Gastroesophageal sphincter (tissue), 4 donors: ENCODE results near the gene CTSZ. TPM values are rescaled to one million over a fixed set of nuclear protein-coding genes. Genes with fewer than 3 reads are reported as not detected.

Experiments
- ATAC-seq: fragments of 150-250 bp; one replicate; pipeline ENCODE4 v1.9.1; 2016; ENCODE audit warnings: mild to moderate bottlenecking, moderate library complexity
- H3K27ac ChIP-seq, 4 donors: fragments of 200-600 bp; sonication (generic) in 3 of 4; 1 replicate in 3 of 4; 2 replicates in 1 of 4; pipeline ENCODE4 v1.5.1; 2016 to 2019
- H3K27me3 ChIP-seq: fragments of 200-600 bp; sonication (generic); one replicate; pipeline ENCODE4 v1.5.1; 2019
- H3K36me3 ChIP-seq, 2 donors: fragments of 200-600 bp; sonication (generic); one replicate each; pipeline ENCODE4 v1.5.1; 2019; ENCODE audit warnings: control low read depth in 1 of 2
- H3K4me1 ChIP-seq, 3 donors: fragments of 200-600 bp; sonication (generic); 1 replicate in 2 of 3; 2 replicates in 1 of 3; pipeline ENCODE4 v1.5.1; 2016 to 2019; ENCODE audit warnings: control low read depth in 2 of 3
- H3K4me3 ChIP-seq, 2 donors: fragments of 200-600 bp; sonication (generic); one replicate each; pipeline ENCODE4 v1.5.1; 2019; ENCODE audit warnings: mild to moderate bottlenecking in 1 of 2, moderate library complexity in 1 of 2
- H3K9me3 ChIP-seq, 3 donors: fragments of 200-600 bp; sonication (generic); one replicate each; pipeline ENCODE4 v1.5.1; 2017 to 2019; ENCODE audit warnings: control low read depth in 2 of 3
- CTCF ChIP-seq, 4 experiments: fragments of 200-600 bp in 2 of 4; fragments of 450-650 bp in 2 of 4; sonication (generic) in 1 of 4; IDR thresholded peaks; one replicate each; pipeline ENCODE4 v1.5.1; 2017 to 2019; ENCODE audit warnings: antibody characterized with exemption in 4 of 4, mild to moderate bottlenecking in 2 of 4, moderate library complexity in 2 of 4
- EP300 ChIP-seq: sonication (generic); formaldehyde crosslinking; IDR thresholded peaks from one replicate; pipeline ENCODE4 v1.6.1; 2017; ENCODE audit warnings: antibody characterized with exemption, mild to moderate bottlenecking
- POLR2A ChIP-seq, 2 donors: fragments of 450-650 bp; IDR thresholded peaks; one replicate each; pipeline ENCODE4 v1.6.1; 2017; ENCODE audit warnings: antibody characterized with exemption in 2 of 2, mild to moderate bottlenecking in 2 of 2, moderate library complexity in 1 of 2
- POLR2AphosphoS5 ChIP-seq: sonication (generic); formaldehyde crosslinking; IDR thresholded peaks from one replicate; pipeline ENCODE4 v1.6.1; 2017; ENCODE audit warnings: antibody characterized with exemption
- WGBS, 2 donors: methylation state at CpG; one replicate each; pipeline ENCODE4 v1.1.5; 2018; ENCODE audit warnings: low coverage in 1 of 2; 5-methylcytosine and 5-hydroxymethylcytosine counted together
- total RNA-seq, 4 donors: library from RNA; depleted of rRNA; stranded (reverse); fragments of >200 nt; gene quantifications; one replicate each; pipeline ENCODE4 v1.1.0, GENCODE V29; 2016

Gene CTSZ
- total RNA-seq, 4 donors from 2014 or later, result 167 to 222 (median 176) TPM

DNA sequence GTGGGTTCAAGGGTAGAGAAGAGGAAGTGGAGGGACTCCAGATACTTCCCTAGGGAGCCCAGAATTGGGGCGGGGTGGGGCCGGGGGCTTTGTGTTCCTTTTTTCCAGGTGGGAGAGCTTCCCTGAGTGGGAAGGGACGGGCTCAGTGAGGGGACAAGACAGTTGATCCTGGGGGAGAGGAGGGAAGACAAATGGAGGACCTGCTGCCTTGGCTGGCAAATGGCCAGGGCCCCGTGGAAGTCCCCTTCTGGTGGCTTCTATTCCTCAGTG lies 2.6 kb downstream of the CTSZ start:
- H3K27me3 ChIP-seq, result no peaks in the 10 kb centered on the region
- peaks cover 0 to 50% (median 28%) of the 10 kb centered on the region in 3 donors for H3K4me1 ChIP-seq
- H3K4me3 ChIP-seq, result no peak overlapping the region
- peaks cover 0 to 49% of the 10 kb centered on the region in 2 donors for H3K36me3 ChIP-seq
- H3K27ac ChIP-seq, result peak overlapping the region in 3 of 4 donors; percentile 87 to 91 (median 89)
- TF ChIP-seq POLR2AphosphoS5, result no peak
- TF ChIP-seq EP300, result no peak
- TF ChIP-seq CTCF (IDR thresholded peaks at IDR 0.05), result no peak
- no peak for TF ChIP-seq POLR2A (IDR thresholded peaks at IDR 0.05)
- no peak for ATAC-seq
- 80% methylated on average over 1 of the region's 4 CpGs for WGBS, 2 donors
- H3K9me3 ChIP-seq, result no peaks in the 10 kb centered on the region

DNA sequence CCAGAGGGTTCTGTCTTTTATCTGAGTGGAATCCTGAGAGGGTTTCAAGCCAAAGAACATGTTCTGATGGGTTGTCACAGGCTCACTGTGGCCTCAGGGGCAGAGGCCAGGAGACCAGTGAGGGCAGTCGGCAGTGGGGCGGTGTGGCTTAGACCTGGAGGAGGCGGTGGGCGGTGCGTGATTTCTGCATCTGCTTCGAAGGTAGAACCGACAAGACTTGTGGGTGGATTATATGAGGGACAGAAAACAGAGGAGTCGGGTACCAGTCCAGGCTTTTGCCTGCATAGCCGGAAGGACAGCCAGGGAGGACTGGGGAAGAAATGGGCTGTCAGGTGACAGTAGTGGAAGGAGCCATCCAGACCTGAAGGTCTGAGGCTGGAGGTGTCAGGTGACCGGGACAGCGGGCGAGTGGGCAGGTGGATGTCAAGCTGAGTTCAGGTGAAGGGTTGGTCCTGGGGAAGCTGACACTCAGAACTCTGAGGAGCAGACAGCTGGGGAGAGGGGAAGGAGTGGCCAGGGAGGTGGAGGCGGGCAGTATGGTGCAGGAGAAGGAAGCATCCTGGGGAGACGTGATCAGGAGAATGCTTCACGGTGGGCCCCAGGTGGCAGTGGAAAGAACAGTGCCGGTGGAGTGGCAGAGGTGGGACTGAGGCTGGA lies 3.1 kb downstream of the CTSZ start:
- H3K4me1 ChIP-seq, result peaks cover 0 to 50% (median 28%) of the 10 kb centered on the region in 3 donors
- peaks cover 0 to 54% of the 10 kb centered on the region in 2 donors for H3K36me3 ChIP-seq
- no peak for ATAC-seq
- no peak overlapping the region for H3K4me3 ChIP-seq
- TF ChIP-seq POLR2A (IDR thresholded peaks at IDR 0.05) (no peak), EP300 (no peak), POLR2AphosphoS5 (no peak), CTCF (IDR thresholded peaks at IDR 0.05) (no peak)
- 81 to 97% methylated on average over 6 to 13 of the region's 16 CpGs for WGBS, 2 donors
- H3K27ac ChIP-seq, result peak overlapping the region in 3 of 4 donors; percentile 87 to 91 (median 89)
- H3K9me3 ChIP-seq, result no peaks in the 10 kb centered on the region
- no peaks in the 10 kb centered on the region for H3K27me3 ChIP-seq

DNA sequence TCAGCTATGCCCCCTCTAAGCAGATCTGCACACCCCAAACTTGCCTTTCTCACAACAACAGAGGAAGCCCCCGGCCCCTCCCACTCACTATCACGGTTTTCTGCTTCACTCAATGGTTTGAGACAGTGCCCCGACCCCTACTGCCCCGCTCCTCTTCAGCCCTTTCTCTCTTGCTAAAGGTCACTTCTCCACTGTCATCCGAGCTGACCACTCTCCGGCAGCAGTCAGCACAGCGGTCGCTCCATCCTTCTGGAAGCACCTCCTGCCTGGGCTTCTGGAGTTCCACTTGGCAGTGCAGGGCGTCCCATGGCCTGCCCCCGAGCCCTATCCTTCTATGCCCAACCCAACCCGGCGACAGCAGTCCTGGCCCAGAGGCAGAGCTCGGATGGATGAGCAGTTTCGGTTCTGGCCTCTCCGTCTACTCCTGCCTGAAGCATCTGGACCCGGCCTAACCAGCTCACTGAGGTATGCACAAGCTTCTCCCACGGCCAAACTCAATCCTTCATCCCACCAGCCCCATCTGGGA lies 4.1 kb downstream of the CTSZ start:
- peaks cover 0 to 64% of the 10 kb centered on the region in 2 donors for H3K36me3 ChIP-seq
- WGBS, 2 donors, result 82 to 83% methylated on average over 6 to 11 of the region's 17 CpGs
- no peaks in the 10 kb centered on the region for H3K27me3 ChIP-seq
- H3K4me1 ChIP-seq, result peaks cover 0 to 50% (median 28%) of the 10 kb centered on the region in 3 donors
- TF ChIP-seq POLR2AphosphoS5, result no peak
- no peak for TF ChIP-seq CTCF (IDR thresholded peaks at IDR 0.05)
- TF ChIP-seq EP300, result no peak
- no peak for TF ChIP-seq POLR2A (IDR thresholded peaks at IDR 0.05)
- no peak overlapping the region for H3K4me3 ChIP-seq
- peak overlapping the region in 1 of 4 donors; percentile 87 for H3K27ac ChIP-seq
- no peak for ATAC-seq
- no peaks in the 10 kb centered on the region for H3K9me3 ChIP-seq

DNA sequence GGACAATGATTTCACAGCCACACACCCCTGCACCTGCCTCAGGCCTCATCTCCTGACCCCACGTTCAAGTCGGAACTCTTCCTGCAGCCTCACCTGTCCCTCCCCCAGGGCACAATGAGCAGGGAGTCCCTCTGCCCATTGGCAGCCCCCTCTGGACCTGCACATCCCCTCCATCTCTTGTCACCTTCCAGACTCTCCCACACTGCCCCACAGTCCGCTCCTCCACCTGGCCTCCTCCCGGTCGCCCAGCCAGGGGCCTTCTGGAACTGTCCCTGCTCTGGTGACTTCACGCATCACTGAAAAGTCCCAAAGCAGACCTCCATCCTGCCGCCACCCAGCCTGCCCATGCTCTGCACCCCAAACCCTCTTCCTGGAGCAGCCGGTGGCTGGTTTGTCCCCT lies 4.7 kb downstream of the CTSZ start:
- TF ChIP-seq EP300, result no peak
- no peak for TF ChIP-seq CTCF (IDR thresholded peaks at IDR 0.05)
- TF ChIP-seq POLR2AphosphoS5, result no peak
- TF ChIP-seq POLR2A (IDR thresholded peaks at IDR 0.05), result no peak
- Histone ChIP-seq H3K36me3 (peaks cover 0 to 70% of the 10 kb centered on the region in 2 donors), H3K4me1 (peaks cover 0 to 44% (median 26%) of the 10 kb centered on the region in 3 donors), H3K27ac (no peak overlapping the region), H3K27me3 (no peaks in the 10 kb centered on the region), H3K4me3 (no peak overlapping the region), H3K9me3 (no peaks in the 10 kb centered on the region)
- ATAC-seq, result no peak
- 92 to 96% methylated on average over 3 to 6 of the region's 8 CpGs for WGBS, 2 donors
